Liver (tissue), 2 donors: ENCODE measurements around the gene ZNF334.

Source experiments
- CTCF ChIP-seq: fragments of 150-350 bp; IDR thresholded peaks from 2 replicates; pipeline ENCODE4 v1.5.1; 2017; ENCODE audit warnings: improper control_type of control experiment, low read depth, low read length; ENCODE audit not compliant: missing input control
- YY1 ChIP-seq: IDR thresholded peaks from 2 replicates; pipeline ENCODE4 v1.6.1; 2016; ENCODE audit warnings: antibody characterized with exemption, mild to moderate bottlenecking
- donor health status: healthy.

GRCh38 chr20:46551522-46552381, 38.4 kb upstream of the ZNF334 start:
- TF ChIP-seq YY1, result no peak
- no peak for TF ChIP-seq CTCF
